ENCODE measurements around the gene KIAA2012.

Gene KIAA2012

GRCh38 chr2:202088777-202089176 lies 15.7 kb downstream of the KIAA2012 start:
- DNase-seq (ENCODE audit: low read depth), result no peak

- no peak for DNase-seq (ENCODE audit: low read depth)
Measured at GRCh38 chr2:202090530-202090929, 17.5 kb downstream of the KIAA2012 start.

- DNase-seq (ENCODE audit: low read depth), result no peak
Measured at GRCh38 chr2:202091476-202091875, 18.4 kb downstream of the KIAA2012 start.

- DNase-seq (ENCODE audit: low read depth), result no peak
Measured at GRCh38 chr2:202094426-202094986, 21.5 kb downstream of the KIAA2012 start.

GRCh38 chr2:202095235-202095634 lies 22.2 kb downstream of the KIAA2012 start:
- no peak for DNase-seq (ENCODE audit: low read depth)

GRCh38 chr2:202096736-202097135 lies 23.7 kb downstream of the KIAA2012 start:
- DNase-seq (ENCODE audit: low read depth), result peak; percentile 36

GRCh38 chr2:202098291-202098690 lies 25.2 kb downstream of the KIAA2012 start:
- no peak for DNase-seq (ENCODE audit: low read depth)

GRCh38 chr2:202099515-202099914 lies 26.5 kb downstream of the KIAA2012 start:
- DNase-seq (ENCODE audit: low read depth), result no peak

GRCh38 chr2:202100176-202100575 lies 27.1 kb downstream of the KIAA2012 start:
- no peak for DNase-seq (ENCODE audit: low read depth)

- no peak for DNase-seq (ENCODE audit: low read depth)
Measured at GRCh38 chr2:202101026-202101579, 28.0 kb downstream of the KIAA2012 start.

- DNase-seq (ENCODE audit: low read depth), result no peak
Measured at GRCh38 chr2:202102425-202103000, 29.5 kb downstream of the KIAA2012 start.

- peak; percentile 33 for DNase-seq (ENCODE audit: low read depth)
Measured at GRCh38 chr2:202104286-202104870, 31.3 kb downstream of the KIAA2012 start.

GRCh38 chr2:202105025-202105424 lies 32.0 kb downstream of the KIAA2012 start:
- DNase-seq (ENCODE audit: low read depth), result no peak

- DNase-seq (ENCODE audit: low read depth), result no peak
Measured at GRCh38 chr2:202108345-202108744, 35.3 kb downstream of the KIAA2012 start.

- no peak for DNase-seq (ENCODE audit: low read depth)
Measured at GRCh38 chr2:202109139-202109736, 36.2 kb downstream of the KIAA2012 start.

- DNase-seq (ENCODE audit: low read depth), result peak; percentile 25
Measured at GRCh38 chr2:202109737-202110184, 36.7 kb downstream of the KIAA2012 start.

GRCh38 chr2:202110491-202110890 lies 37.4 kb downstream of the KIAA2012 start:
- no peak for DNase-seq (ENCODE audit: low read depth)

GRCh38 chr2:202112041-202112440 lies 39.0 kb downstream of the KIAA2012 start:
- DNase-seq (ENCODE audit: low read depth), result no peak

- peak; percentile 56 for DNase-seq (ENCODE audit: low read depth)
Measured at GRCh38 chr2:202113571-202114142, 40.6 kb downstream of the KIAA2012 start.

- DNase-seq (ENCODE audit: low read depth), result no peak
Measured at GRCh38 chr2:202114291-202114690, 41.2 kb downstream of the KIAA2012 start.

GRCh38 chr2:202114795-202115194 lies 41.7 kb downstream of the KIAA2012 start:
- no peak for DNase-seq (ENCODE audit: low read depth)

GRCh38 chr2:202115479-202115971 lies 42.5 kb downstream of the KIAA2012 start:
- DNase-seq (ENCODE audit: low read depth), result peak; percentile 60

All from GM04504 (cell line).